HG02870 (cell line): Measurements from ENCODE around the gene C13orf46.
"Not testable (repeated sequence)": the region's sequence is repeated elsewhere in the genome, so short reads cannot be mapped to it uniquely, and the experiment has no call there.

ENCODE experiments used
- ATAC-seq: cut with Tn5 transposase; IDR thresholded peaks from one replicate; pipeline ENCODE4 v1.9.1; 2021; ENCODE audit warnings: mild to moderate bottlenecking, moderate library complexity; ENCODE audit not compliant: unreplicated experiment

Gene C13orf46

GRCh38 chr13:113973218-113974164 lies at the start of gene C13orf46:
TSS of gene C13orf46 (minus strand) at chr13:113974076. CDS start at chr13:113973997, 79 bp downstream.
- ATAC-seq = no peak

- no peak for ATAC-seq
Measured at GRCh38 chr13:114022876-114023275, 49.0 kb upstream of the C13orf46 start.

GRCh38 chr13:114022309-114022669 lies 48.4 kb upstream of the C13orf46 start:
- ATAC-seq = no peak

GRCh38 chr13:114021464-114022308 lies 47.8 kb upstream of the C13orf46 start:
- no peak for ATAC-seq

- no peak for ATAC-seq
Measured at GRCh38 chr13:114020750-114021463, 47.0 kb upstream of the C13orf46 start.

GRCh38 chr13:114020134-114020533 lies 46.3 kb upstream of the C13orf46 start:
- ATAC-seq = not testable (repeated sequence)

GRCh38 chr13:114019367-114019766 lies 45.5 kb upstream of the C13orf46 start:
- ATAC-seq = no peak

- ATAC-seq = no peak
Measured at GRCh38 chr13:114018461-114019055, 44.7 kb upstream of the C13orf46 start.

- ATAC-seq = no peak
Measured at GRCh38 chr13:114017966-114018365, 44.1 kb upstream of the C13orf46 start.

- ATAC-seq = no peak
Measured at GRCh38 chr13:114017028-114017630, 43.3 kb upstream of the C13orf46 start.

GRCh38 chr13:114016321-114017027 lies 42.6 kb upstream of the C13orf46 start:
- ATAC-seq = no peak

- ATAC-seq = no peak
Measured at GRCh38 chr13:114015969-114016295, 42.1 kb upstream of the C13orf46 start.

GRCh38 chr13:114015111-114015968 lies 41.5 kb upstream of the C13orf46 start:
- no peak for ATAC-seq

GRCh38 chr13:114013952-114014629 lies 40.2 kb upstream of the C13orf46 start:
- ATAC-seq = no peak

- ATAC-seq = no peak
Measured at GRCh38 chr13:114013336-114013735, 39.5 kb upstream of the C13orf46 start.

- ATAC-seq = no peak
Measured at GRCh38 chr13:114012921-114013320, 39.0 kb upstream of the C13orf46 start.

GRCh38 chr13:114012141-114012540 lies 38.3 kb upstream of the C13orf46 start:
- no peak for ATAC-seq

GRCh38 chr13:114011226-114011625 lies 37.4 kb upstream of the C13orf46 start:
- no peak for ATAC-seq
